Measurements from ENCODE around the gene AGER. TPM values are rescaled to one million over a fixed set of nuclear protein-coding genes. Genes with fewer than 3 reads are reported as not detected.
A peak's percentile ranks its signal among the peaks of the same experiment; 100 is the strongest.

The AGER gene
- total RNA-seq, 1 donor from 2014 or later = 1.1 TPM

GRCh38 chr6:32140420-32141046, 43.5 kb downstream of the AGER start:
- Histone ChIP-seq H3K4me1 (peaks cover 5% of the 10 kb centered on the region), H3F3A (ENCODE audit: low read depth) (no peaks in the 10 kb centered on the region), H2AFZ (replicated peaks) (no peak overlapping the region), H4K20me1 (ENCODE audit: low read depth) (no peaks in the 10 kb centered on the region), H3K9me3 (ENCODE audit: low read depth) (no peaks in the 10 kb centered on the region), H3K27me3 (no peaks in the 10 kb centered on the region), H3K4me3 (no peak overlapping the region), H3K36me3 (no peaks in the 10 kb centered on the region), H3K4me2 (no peak overlapping the region), H3K9ac (no peak overlapping the region), H3K27ac (no peak overlapping the region), H3K79me2 (ENCODE audit: low read depth) (no peaks in the 10 kb centered on the region)
- H3K27me3 Mint-ChIP-seq (ENCODE audit: insufficient read depth, low read depth) = peaks cover 6% of the 10 kb centered on the region
- H3K4me3 Mint-ChIP-seq = no peak overlapping the region
- H3K9me3 Mint-ChIP-seq = no peaks in the 10 kb centered on the region
- H3K4me1 Mint-ChIP-seq = peaks cover 18% of the 10 kb centered on the region
- no peak for TF ChIP-seq CTCF (IDR thresholded peaks at IDR 0.05)
- TF ChIP-seq EZH2phosphoT487 (IDR thresholded peaks at IDR 0.05) = no peak
- no peak for TF ChIP-seq EZH2 (IDR thresholded peaks at IDR 0.05)
- H3K27ac Mint-ChIP-seq = no peak overlapping the region
- H3K36me3 Mint-ChIP-seq = no peaks in the 10 kb centered on the region
- no peak for DNase-seq (ENCODE audit: low spot score)

DNA sequence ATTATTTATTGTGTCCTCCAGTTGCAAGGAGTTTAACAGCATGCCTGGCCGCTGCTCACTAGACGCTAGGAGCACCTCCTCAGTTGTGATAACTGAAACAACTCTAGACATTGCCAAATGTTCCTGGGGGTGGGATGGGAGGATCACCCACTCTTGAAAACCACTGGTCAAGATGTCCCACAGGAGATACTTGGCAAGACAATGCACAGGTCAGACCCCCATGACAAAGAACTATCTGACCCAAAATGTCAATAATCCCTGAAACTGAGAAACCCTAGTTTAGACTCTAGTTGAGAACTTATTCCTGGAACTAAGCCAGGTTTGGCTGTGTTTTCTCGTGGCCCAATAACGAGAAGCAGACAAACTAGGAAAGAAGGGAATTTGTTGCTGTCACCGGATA, 44.5 kb downstream of the AGER start:
- H3K4me2 ChIP-seq = no peak overlapping the region
- peak overlapping the region; percentile 68 for H3K27ac Mint-ChIP-seq

DNA sequence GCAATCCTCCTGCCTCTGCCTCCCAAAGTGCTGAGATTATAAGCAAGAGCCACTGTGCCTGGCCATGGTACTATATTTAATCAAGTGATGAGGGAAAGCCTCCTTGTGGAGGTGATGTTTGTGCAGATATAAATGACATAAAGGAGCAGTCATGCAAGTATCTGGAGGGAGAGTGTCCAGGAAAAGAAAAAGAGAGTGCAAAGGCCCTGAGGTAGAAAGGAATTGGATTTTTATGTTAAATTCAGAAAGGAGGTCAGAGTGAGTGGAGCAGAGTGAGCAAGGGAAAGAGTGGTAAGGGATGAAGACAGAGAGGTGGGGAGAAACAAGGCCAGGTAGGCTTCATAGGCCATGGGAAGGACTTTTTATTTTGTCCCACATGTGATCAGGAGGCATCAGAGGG, 46.6 kb downstream of the AGER start:
- peaks cover 5% of the 10 kb centered on the region for H3K4me1 ChIP-seq
- H3K79me2 ChIP-seq (ENCODE audit: low read depth) = no peaks in the 10 kb centered on the region
- H3K9me3 Mint-ChIP-seq = no peaks in the 10 kb centered on the region
- no peak overlapping the region for H3K27ac ChIP-seq
- no peaks in the 10 kb centered on the region for H3K9me3 ChIP-seq (ENCODE audit: low read depth)
- H3K9ac ChIP-seq = no peak overlapping the region
- no peak overlapping the region for H3K4me2 ChIP-seq
- no peak for DNase-seq (ENCODE audit: low spot score)
- no peaks in the 10 kb centered on the region for H3K36me3 Mint-ChIP-seq
- no peak overlapping the region for H2AFZ ChIP-seq (replicated peaks)
- no peak overlapping the region for H3K4me3 ChIP-seq
- peaks cover 10% of the 10 kb centered on the region for H3K27me3 ChIP-seq
- peak overlapping the region; percentile 88 for H3K27ac Mint-ChIP-seq
- no peaks in the 10 kb centered on the region for H4K20me1 ChIP-seq (ENCODE audit: low read depth)
- TF ChIP-seq EZH2 (IDR thresholded peaks at IDR 0.05) = no peak
- peaks cover 7% of the 10 kb centered on the region for H3K27me3 Mint-ChIP-seq (ENCODE audit: insufficient read depth, low read depth)
- peak overlapping the region; percentile 1 for H3K4me3 Mint-ChIP-seq
- H3K36me3 ChIP-seq = no peaks in the 10 kb centered on the region
- H3F3A ChIP-seq (ENCODE audit: low read depth) = no peaks in the 10 kb centered on the region
- H3K4me1 Mint-ChIP-seq = peaks cover 18% of the 10 kb centered on the region

More for the DNA sequence above, 44.5 kb downstream of the AGER start:
- Mint-ChIP-seq H3K9me3 (no peaks in the 10 kb centered on the region), H3K4me1 (peaks cover 18% of the 10 kb centered on the region), H3K27me3 (ENCODE audit: insufficient read depth, low read depth) (peaks cover 6% of the 10 kb centered on the region), H3K36me3 (no peaks in the 10 kb centered on the region), H3K4me3 (no peak overlapping the region)
- Histone ChIP-seq H3K4me3 (no peak overlapping the region), H3K79me2 (ENCODE audit: low read depth) (no peaks in the 10 kb centered on the region), H2AFZ (replicated peaks) (no peak overlapping the region), H3K9ac (no peak overlapping the region), H3K9me3 (ENCODE audit: low read depth) (no peaks in the 10 kb centered on the region), H3K36me3 (no peaks in the 10 kb centered on the region), H3K27me3 (peaks cover 4% of the 10 kb centered on the region), H4K20me1 (ENCODE audit: low read depth) (no peaks in the 10 kb centered on the region), H3K4me1 (peaks cover 5% of the 10 kb centered on the region), H3K27ac (no peak overlapping the region), H3F3A (ENCODE audit: low read depth) (no peaks in the 10 kb centered on the region)
- TF ChIP-seq EZH2phosphoT487 (IDR thresholded peaks at IDR 0.05) (no peak), EZH2 (IDR thresholded peaks at IDR 0.05) (no peak), CTCF (IDR thresholded peaks at IDR 0.05) (no peak)
- no peak for DNase-seq (ENCODE audit: low spot score)

DNA sequence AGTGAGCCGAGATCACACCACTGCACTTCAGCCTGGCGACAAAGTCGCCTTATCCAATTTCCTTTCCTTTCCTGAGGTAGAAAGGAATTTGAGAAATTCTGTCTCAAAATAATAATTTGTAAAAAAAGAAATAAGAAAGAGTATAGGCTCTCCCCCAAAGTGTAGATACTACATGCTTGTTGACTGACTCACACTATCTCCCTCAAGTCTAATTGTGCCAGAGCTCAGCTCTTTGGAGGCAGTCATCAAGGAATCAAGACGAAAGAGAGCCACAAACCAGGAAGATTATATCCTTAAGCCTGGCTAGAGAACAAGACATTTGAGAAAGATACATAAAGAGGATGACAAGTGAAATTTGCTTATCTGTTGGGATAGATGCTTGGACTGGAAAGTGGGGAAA, 50.3 kb downstream of the AGER start:
- Histone ChIP-seq H3K27ac (no peak overlapping the region), H3K4me1 (peaks cover 12% of the 10 kb centered on the region), H3K4me2 (no peak overlapping the region), H3K79me2 (ENCODE audit: low read depth) (peaks cover 12% of the 10 kb centered on the region), H3K9me3 (ENCODE audit: low read depth) (no peaks in the 10 kb centered on the region), H3F3A (ENCODE audit: low read depth) (peaks cover 12% of the 10 kb centered on the region), H3K27me3 (peaks cover 10% of the 10 kb centered on the region), H2AFZ (replicated peaks) (no peak overlapping the region), H3K9ac (no peak overlapping the region), H4K20me1 (ENCODE audit: low read depth) (no peaks in the 10 kb centered on the region), H3K36me3 (no peaks in the 10 kb centered on the region), H3K4me3 (no peak overlapping the region)
- no peak for TF ChIP-seq EZH2 (IDR thresholded peaks at IDR 0.05)
- no peak for TF ChIP-seq CTCF (IDR thresholded peaks at IDR 0.05)
- no peak for TF ChIP-seq EZH2phosphoT487 (IDR thresholded peaks at IDR 0.05)
- peaks cover 10% of the 10 kb centered on the region for H3K27me3 Mint-ChIP-seq (ENCODE audit: insufficient read depth, low read depth)
- no peak for DNase-seq (ENCODE audit: low spot score)
- no peaks in the 10 kb centered on the region for H3K9me3 Mint-ChIP-seq
- H3K27ac Mint-ChIP-seq = no peak overlapping the region
- no peaks in the 10 kb centered on the region for H3K36me3 Mint-ChIP-seq
- H3K4me3 Mint-ChIP-seq = no peak overlapping the region
- H3K4me1 Mint-ChIP-seq = peaks cover 27% of the 10 kb centered on the region
